COLO668 (cell line): Measurements from ENCODE around the gene GK2.

ENCODE experiments used
- DNase-seq: peaks from one replicate; lab custom pipeline; 2025; ENCODE audit not compliant: unreplicated experiment; lab: John Stamatoyannopoulos, UW

The GK2 gene

DNA sequence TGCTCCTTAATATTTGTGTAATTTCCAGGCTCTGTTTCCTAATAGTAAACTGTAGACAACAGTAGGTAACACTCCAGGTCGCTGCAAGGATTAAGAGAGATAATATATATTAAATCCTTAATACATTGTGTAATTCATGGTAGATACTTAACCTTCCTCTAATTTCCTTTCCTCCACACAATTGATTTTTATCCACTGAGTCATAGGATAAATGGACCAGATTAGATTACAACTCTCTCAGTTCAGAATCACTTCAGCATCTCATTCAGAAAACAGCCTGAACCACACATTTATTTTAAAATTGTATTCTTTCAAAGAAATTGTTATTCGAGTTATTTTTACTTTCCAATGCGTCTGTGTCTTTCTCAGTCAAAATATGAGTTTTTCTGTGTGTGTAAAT is 17.1 kb downstream of the GK2 start:
- no peak for DNase-seq

GRCh38 chr4:79385641-79386040 is 22.4 kb downstream of the GK2 start:
- DNase-seq = no peak

DNA sequence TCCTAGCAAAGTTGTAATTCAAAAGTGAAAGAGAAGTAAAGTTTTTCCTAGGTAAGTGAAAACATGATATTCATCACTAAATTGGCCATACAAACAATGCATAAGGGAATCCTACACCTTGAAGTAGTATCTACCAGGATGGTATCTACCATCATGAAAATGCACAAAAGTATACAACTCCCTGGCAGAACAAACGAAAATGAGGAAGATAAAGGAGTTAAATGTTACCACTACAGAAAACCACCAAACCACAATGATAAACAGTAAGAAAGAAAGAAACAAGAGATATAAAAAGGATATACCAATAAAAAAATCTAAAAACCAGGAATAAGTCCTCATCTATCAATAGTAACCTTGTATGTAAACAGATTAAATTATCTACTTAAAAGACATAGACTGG is 26.9 kb downstream of the GK2 start:
- no peak for DNase-seq

DNA sequence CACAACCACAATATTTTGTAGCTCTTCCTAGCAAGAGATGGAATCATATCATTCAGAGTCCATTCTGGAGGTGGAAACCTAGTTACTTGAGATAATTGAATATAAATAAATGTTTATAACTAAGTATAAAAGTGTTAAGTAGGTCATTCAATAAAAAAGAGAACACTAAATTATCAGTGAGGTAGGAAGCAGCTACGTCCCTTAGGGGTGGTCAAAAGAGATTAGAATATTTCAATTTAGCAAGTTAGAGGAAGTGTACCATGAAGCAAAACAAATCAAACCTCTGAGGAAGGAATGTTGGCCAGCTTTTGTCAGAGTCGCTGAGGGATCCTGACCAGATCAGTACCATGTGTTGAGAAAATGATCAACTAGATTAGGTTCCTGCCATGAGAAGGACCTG is 38.0 kb downstream of the GK2 start:
- no peak for DNase-seq

DNA sequence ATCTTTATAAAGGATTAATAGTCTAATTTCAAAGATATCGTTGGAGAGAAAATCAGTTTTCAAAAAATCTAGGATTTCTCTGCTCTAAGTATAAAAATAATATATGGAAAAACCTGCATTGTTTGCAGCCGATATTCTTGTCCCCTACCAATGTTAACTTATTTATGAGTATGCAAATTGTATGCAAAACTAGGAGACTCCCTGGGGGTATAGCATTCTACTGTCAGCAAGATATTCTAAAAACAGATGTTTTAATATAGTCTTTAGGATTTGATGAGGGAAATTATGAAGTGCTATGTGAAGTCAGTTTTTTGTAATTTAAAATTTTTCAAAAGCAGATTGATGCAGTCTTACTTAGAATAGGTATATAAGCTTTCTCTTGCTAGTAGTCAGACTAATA is 40.9 kb downstream of the GK2 start:
- no peak for DNase-seq

GRCh38 chr4:79366422-79366821 is 41.6 kb downstream of the GK2 start:
- no peak for DNase-seq

DNA sequence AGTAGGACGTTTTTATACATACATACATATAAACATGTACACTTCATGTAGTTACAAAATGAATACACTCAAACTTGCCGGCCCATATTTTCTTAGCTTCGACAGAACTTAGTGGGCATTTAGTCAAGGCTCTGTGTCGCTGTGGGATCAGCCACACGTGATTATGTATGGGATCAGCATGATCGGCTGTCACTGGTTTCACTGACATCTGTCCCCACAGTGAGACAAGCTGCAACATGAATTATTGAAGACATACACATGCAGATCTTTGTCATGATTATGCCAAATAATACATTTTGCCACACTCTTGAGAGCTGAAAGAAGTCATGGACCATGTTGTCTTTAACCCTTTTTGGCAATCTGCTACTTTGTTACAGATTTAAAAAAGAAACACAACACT is 44.0 kb downstream of the GK2 start:
- DNase-seq = no peak

- no peak for DNase-seq
Observed at GRCh38 chr4:79362626-79363025, 45.4 kb downstream of the GK2 start.

GRCh38 chr4:79360006-79360405 is 48.0 kb downstream of the GK2 start:
- DNase-seq = no peak

DNA sequence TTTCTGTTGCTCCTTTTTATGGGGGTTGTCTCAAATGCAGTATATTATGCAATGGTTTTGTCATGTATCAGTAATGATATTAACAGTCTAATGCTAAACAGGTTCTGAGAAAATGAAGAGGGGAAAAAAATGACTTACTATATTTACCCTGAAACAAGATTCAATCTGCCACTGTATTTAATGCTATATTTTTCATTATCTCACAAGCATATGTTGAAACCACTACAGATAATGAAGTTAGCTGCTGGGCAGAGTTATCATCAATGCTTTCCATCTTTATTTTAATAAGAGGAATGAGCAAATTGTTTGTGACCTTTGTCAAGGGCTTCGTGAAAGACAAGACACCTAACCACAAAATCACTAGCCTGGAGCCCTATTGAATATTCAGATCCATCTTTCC is 49.6 kb downstream of the GK2 start:
- DNase-seq = no peak

DNA sequence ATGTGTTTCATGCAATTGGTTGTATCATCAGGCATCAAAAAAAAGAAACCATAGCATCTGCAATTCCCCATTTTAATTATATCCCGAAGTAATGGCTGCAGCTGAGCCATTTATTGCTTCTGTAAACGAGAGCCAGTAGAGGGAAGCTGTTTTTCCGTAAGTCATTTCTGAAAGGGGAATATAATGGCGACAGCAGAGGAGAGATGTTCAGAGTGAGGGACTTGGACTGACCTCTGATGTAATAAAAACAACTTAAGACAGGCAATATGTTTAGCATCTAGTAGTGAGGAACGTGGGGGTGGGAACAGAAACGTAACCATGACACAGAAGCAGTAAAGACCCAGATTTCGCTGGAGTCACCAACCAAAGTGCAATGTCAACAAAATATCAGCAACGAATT is 50.7 kb downstream of the GK2 start:
- no peak for DNase-seq
